K562 (cell line): ENCODE measurements around the gene CFAP90. TPM values are rescaled to one million over a fixed set of nuclear protein-coding genes. Genes with fewer than 3 reads are reported as not detected.

Experiments
- ATAC-seq: fragments of 200-7000 bp; cut with Tn5 transposase; 3 replicates; pipeline ENCODE4 v1.9.1; 2020; ENCODE audit warnings: moderate library complexity
- BruUV-seq: library from RNA; stranded (reverse); fragments of 400-500 nt; replicated peaks from 2 replicates; lab custom pipeline; 2021; lab: Mats Ljungman, UMichigan
- CTCF ChIA-PET: fragments of 300-600 bp; formaldehyde crosslinking; extraction: SDS; loops from one replicate; lab custom pipeline; 2021; ENCODE audit warnings: low intra/inter-chr PET ratio; lab: Yijun Ruan, JAX
- POLR2A ChIA-PET: fragments of 300-600, 350-650 bp; sonication (Branson Sonifier 250); formaldehyde crosslinking; extraction: SDS; loops from one replicate; lab custom pipeline; 2021; ENCODE audit warnings: antibody characterized with exemption, inconsistent platforms; lab: Yijun Ruan, JAX
- DNase-seq, 4 experiments: peaks; one replicate each; pipeline versions ENCODE4 v3.0.0 to v3.0.0-alpha.2; 2011 to 2018; ENCODE audit warnings: low spot score in 3 of 4, mixed read lengths in 3 of 4; ENCODE audit errors: extremely low read depth in 1 of 4
- FAIRE-seq: peaks from 2 replicates; lab custom pipeline; 2011; peaks lifted over from hg19 to GRCh38; lab: Jason Lieb, UNC
- H2AFZ ChIP-seq: 2 replicates; pipeline ENCODE4 v1.6.0; 2011; ENCODE audit warnings: low read depth, low read length, control low read depth, inconsistent platforms
- H3K27ac ChIP-seq: fragments of 200-600 bp; 3 replicates; pipeline ENCODE4 v1.8.0; 2011; ENCODE audit warnings: low read depth, mild to moderate bottlenecking, control low read depth, inconsistent platforms, low read length, moderate library complexity, mixed read lengths; ENCODE audit errors: extremely low read depth
- H3K27me3 ChIP-seq, 2 experiments: fragments of 300-600 bp in 1 of 2; 2 replicates in 1 of 2; 3 replicates in 1 of 2; pipeline versions ENCODE4 v1.6.0 to v1.8.0; 2011; ENCODE audit warnings: inconsistent platforms in 2 of 2, low read length in 2 of 2, mild to moderate bottlenecking in 1 of 2, mixed read lengths in 1 of 2, moderate library complexity in 1 of 2; ENCODE audit not compliant: control insufficient read depth in 2 of 2, insufficient read depth in 2 of 2
- H3K36me3 ChIP-seq: fragments of 300-600 bp; 3 replicates; pipeline ENCODE4 v1.8.0; 2011; ENCODE audit warnings: mild to moderate bottlenecking, low read length, inconsistent platforms; ENCODE audit not compliant: control insufficient read depth, insufficient read depth
- H3K4me1 ChIP-seq, 2 experiments: fragments of 200-600 bp in 1 of 2; replicated peaks in 1 of 2; 2 replicates in 1 of 2; 3 replicates in 1 of 2; pipeline versions ENCODE4 v1.5.1 to v1.8.0; 2011; ENCODE audit warnings: inconsistent platforms in 2 of 2, low read length in 2 of 2, mild to moderate bottlenecking in 1 of 2, mixed read lengths in 1 of 2, moderate library complexity in 1 of 2; ENCODE audit not compliant: control insufficient read depth in 2 of 2, insufficient read depth in 2 of 2
- H3K4me2 ChIP-seq: 2 replicates; pipeline ENCODE4 v1.6.1; 2011; ENCODE audit warnings: low read length, control low read depth, inconsistent platforms, mixed read lengths; ENCODE audit not compliant: insufficient read depth
- H3K4me3 ChIP-seq: fragments of 200-600 bp; sonication (generic), shearing (Covaris generic); 2 replicates; pipeline ENCODE4 v1.5.1; 2016; ENCODE audit warnings: control low read depth, inconsistent platforms
- H3K79me2 ChIP-seq: fragments of 200-600 bp; 3 replicates; pipeline ENCODE4 v1.8.0; 2011; ENCODE audit warnings: low read length, inconsistent platforms; ENCODE audit not compliant: control insufficient read depth, insufficient read depth
- H3K9ac ChIP-seq, 2 experiments: 2 replicates each; pipeline versions ENCODE4 v1.6.0 to v1.6.1; 2011; ENCODE audit warnings: low read depth in 2 of 2, low read length in 2 of 2, control low read depth in 1 of 2, inconsistent platforms in 1 of 2, mild to moderate bottlenecking in 1 of 2, mixed read lengths in 1 of 2; ENCODE audit not compliant: insufficient read depth in 1 of 2
- H3K9me1 ChIP-seq: one replicate; pipeline ENCODE4 v1.6.0; 2011; ENCODE audit warnings: inconsistent platforms, mild to moderate bottlenecking, low read length, moderate library complexity; ENCODE audit not compliant: control insufficient read depth, insufficient read depth
- H3K9me3 ChIP-seq: replicated peaks from 2 replicates; pipeline ENCODE4 v1.5.1; 2011; ENCODE audit warnings: low read depth, low read length, inconsistent platforms; ENCODE audit not compliant: control insufficient read depth, insufficient read depth
- H4K20me1 ChIP-seq: replicated peaks from 2 replicates; pipeline ENCODE4 v1.6.1; 2011; ENCODE audit warnings: low read length, inconsistent platforms, mixed read lengths; ENCODE audit not compliant: control insufficient read depth, insufficient read depth
- BMI1 ChIP-seq: fragments of 150-350 bp; IDR thresholded peaks from 2 replicates; pipeline ENCODE4 v1.6.1; 2014; ENCODE audit warnings: low read length
- MNT ChIP-seq, 2 experiments: fragments of 450-650 bp; conservative IDR thresholded peaks; 2 replicates each; pipeline ENCODE4 v1.6.1; 2017; ENCODE audit warnings: mild to moderate bottlenecking in 2 of 2, moderate library complexity in 2 of 2
- NCOA6 ChIP-seq: fragments of 450-650 bp; IDR thresholded peaks from 2 replicates; pipeline ENCODE4 v1.6.1; 2017; ENCODE audit warnings: mild to moderate bottlenecking
- NFIC ChIP-seq: fragments of 450-650 bp; IDR thresholded peaks from 2 replicates; pipeline ENCODE4 v1.6.1; 2017; ENCODE audit warnings: mild to moderate bottlenecking, inconsistent platforms
- ZNF124 ChIP-seq: sonication (generic); formaldehyde crosslinking; IDR thresholded peaks from 2 replicates; pipeline ENCODE4 v1.8.1; 2022; ENCODE audit warnings: missing genetic modification reagents
- WGBS: fragments of 100-300 bp; shearing (Covaris generic); methylation state at CpG from one replicate; pipeline ENCODE4 v1.1.6; 2016; ENCODE audit warnings: low coverage, mixed read lengths; ENCODE audit not compliant: insufficient coverage; ENCODE audit errors: missing lambda C conversion rate; 5-methylcytosine and 5-hydroxymethylcytosine counted together
- in situ Hi-C: fragments of 300-500 bp; cut with MboI; formaldehyde crosslinking; loops from 4 replicates; pipeline ENCODE4 v1.15.0; 2018; ENCODE audit warnings: inconsistent platforms, mixed read lengths
- intact Hi-C: fragments of 100-400 bp; cut with micrococcal nuclease; formaldehyde crosslinking; loops from 2 replicates; pipeline ENCODE4 v1.14.2; 2022
- polyA plus RNA-seq, 8 experiments: library from polyadenylated mRNA; depleted of rRNA in 4 of 8; stranded (reverse) in 5 of 8; unstranded in 3 of 8; fragments of >200 nt; fragmentation: Nextera tagmentation in 2 of 8; fragmentation: Illumina TruSeq in 1 of 8; extraction: Ambion mirVana in 2 of 8; extraction: Trizol in 1 of 8; gene quantifications; 2 replicates each; pipeline versions ENCODE4 v1.2.1 to v1.2.3, GENCODE V29; 2011 to 2014; ENCODE audit warnings: inconsistent platforms in 1 of 8, missing spikeins in 1 of 8
- total RNA-seq, 7 experiments: library from RNA; depleted of rRNA in 6 of 7; stranded (reverse); fragments of >200 nt in 6 of 7; fragmentation: Illumina TruSeq in 2 of 7; extraction: Trizol in 2 of 7; gene quantifications; 2 replicates each; pipeline versions ENCODE4 v1.2.1 to v1.2.3, GENCODE V29; 2011 to 2021; ENCODE audit warnings: low replicate concordance in 1 of 7

Gene CFAP90
- total and polyA plus RNA-seq, 9 of the 15 experiments (the other 6 are each of a cell fraction or from before 2014, with no cell fraction given) = not detected

GRCh38 chr5:7877851-7878250 is 26.9 kb upstream of the CFAP90 start:
- Histone ChIP-seq H3K9ac (no peak overlapping the region), H3K4me2 (no peak overlapping the region), H3K4me1 (no peaks in the 10 kb centered on the region), H3K9me1 (peaks cover 3% of the 10 kb centered on the region), H3K36me3 (peaks cover 99% of the 10 kb centered on the region), H4K20me1 (peaks cover 2% of the 10 kb centered on the region), H3K27me3 (no peaks in the 10 kb centered on the region), H2AFZ (no peak overlapping the region), H3K4me3 (no peak overlapping the region), H3K9me3 (no peaks in the 10 kb centered on the region), H3K79me2 (peaks cover 44% of the 10 kb centered on the region), H3K27ac (no peak overlapping the region)
- FAIRE-seq (no peak), DNase-seq (peak in 1 of 4 experiments; percentile 23), ATAC-seq (no peak)
- intact Hi-C loops = no loop called here
- WGBS = 66% methylated on average over 9 of the region's 9 CpGs
- CTCF ChIA-PET = no interaction called here
- in situ Hi-C loops = no loop called here
- BruUV-seq = no TSS peak
- POLR2A ChIA-PET = interaction anchor here (1.4 kb wide), 1 partner anchor 9 kb away, joined by 6 read pairs; no protein-coding TSS in a partner anchor
- TF ChIP-seq NFIC = peak; percentile 56
- no peak for TF ChIP-seq MNT (conservative IDR thresholded peaks at IDR 0.05)
- TF ChIP-seq BMI1 = no peak
- no peak for TF ChIP-seq ZNF124 (CRISPR knock-in tag)
- TF ChIP-seq NCOA6 = no peak
